Measurements from ENCODE around the gene ACP3.
"Not testable (repeated sequence)": the region's sequence is repeated elsewhere in the genome, so short reads cannot be mapped to it uniquely, and the experiment has no call there.

The ACP3 gene

GRCh38 chr3:132351222-132351806 lies 34.1 kb downstream of the ACP3 start:
- DNase-seq (ENCODE audit: low read depth, low spot score), result no peak
- H3K4me3 ChIP-seq (ENCODE audit: low read length), result no peak overlapping the region

DNA sequence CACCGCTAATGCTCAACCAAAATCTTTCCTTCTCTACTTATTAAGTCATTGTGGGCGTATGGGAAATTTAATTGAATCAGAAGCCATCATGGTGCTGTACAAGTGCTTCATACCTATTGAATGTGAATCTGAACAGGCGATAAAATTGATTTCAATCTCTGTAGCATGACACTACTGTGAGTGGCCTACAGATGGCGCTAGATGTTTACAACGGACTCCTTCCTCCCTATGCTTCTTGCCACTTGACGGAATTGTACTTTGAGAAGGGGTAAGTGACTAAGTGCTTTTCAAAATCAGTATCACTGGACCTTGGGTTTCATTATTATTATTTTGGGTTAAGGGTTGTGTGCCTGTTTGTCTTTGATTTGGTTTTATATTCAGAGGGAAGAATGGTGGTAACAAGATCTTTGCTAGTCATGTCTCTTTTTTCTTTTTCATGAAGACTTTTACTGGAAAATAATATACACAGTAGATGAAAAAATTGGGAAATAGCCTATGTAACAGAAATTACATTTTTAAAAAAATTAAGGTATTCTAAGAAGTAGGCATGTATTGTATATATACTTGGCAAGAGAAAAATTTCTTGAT lies 35.4 kb downstream of the ACP3 start:
- H3K4me3 ChIP-seq (ENCODE audit: low read length), result no peak overlapping the region
- peak; percentile 54 for DNase-seq (ENCODE audit: low read depth, low spot score)

- no peak for DNase-seq (ENCODE audit: low read depth, low spot score)
- no peak overlapping the region for H3K4me3 ChIP-seq (ENCODE audit: low read length)
Measured at GRCh38 chr3:132354916-132355702, 37.9 kb downstream of the ACP3 start.

- no peak overlapping the region for H3K4me3 ChIP-seq (ENCODE audit: low read length)
Measured at GRCh38 chr3:132356568-132356967, 39.4 kb downstream of the ACP3 start.

DNA sequence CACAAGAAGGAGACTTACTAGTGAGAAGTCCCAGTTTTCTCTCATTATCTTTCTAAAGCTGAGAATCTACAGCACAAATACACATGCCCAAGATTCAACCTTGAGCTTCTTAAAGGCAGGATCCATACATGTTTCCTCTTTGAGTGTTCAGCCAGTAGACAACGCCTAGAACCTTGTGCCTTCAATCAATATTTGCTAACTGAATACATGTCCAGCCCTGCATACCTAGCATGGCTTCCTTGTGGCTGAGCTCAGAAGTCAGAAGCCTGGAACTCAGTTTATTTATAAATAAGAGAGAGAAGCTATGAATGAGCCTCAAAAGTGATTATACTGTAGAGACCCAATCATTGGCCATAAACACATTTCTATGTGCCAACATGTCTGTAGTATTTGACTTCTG lies 43.5 kb downstream of the ACP3 start:
- H3K4me3 ChIP-seq (ENCODE audit: low read length), result no peak overlapping the region

More at GRCh38 chr3:132356568-132356967, 39.4 kb downstream of the ACP3 start:
- DNase-seq (ENCODE audit: low read depth, low spot score), result no peak

GRCh38 chr3:132362329-132362728 lies 45.1 kb downstream of the ACP3 start:
- no peak for DNase-seq (ENCODE audit: low read depth, low spot score)
- H3K4me3 ChIP-seq (ENCODE audit: low read length), result no peak overlapping the region

More for the DNA sequence above, 43.5 kb downstream of the ACP3 start:
- DNase-seq (ENCODE audit: low read depth, low spot score), result no peak

- H3K4me3 ChIP-seq (ENCODE audit: low read length), result no peak overlapping the region
- no peak for DNase-seq (ENCODE audit: low read depth, low spot score)
Measured at GRCh38 chr3:132368515-132368914, 51.3 kb downstream of the ACP3 start.

DNA sequence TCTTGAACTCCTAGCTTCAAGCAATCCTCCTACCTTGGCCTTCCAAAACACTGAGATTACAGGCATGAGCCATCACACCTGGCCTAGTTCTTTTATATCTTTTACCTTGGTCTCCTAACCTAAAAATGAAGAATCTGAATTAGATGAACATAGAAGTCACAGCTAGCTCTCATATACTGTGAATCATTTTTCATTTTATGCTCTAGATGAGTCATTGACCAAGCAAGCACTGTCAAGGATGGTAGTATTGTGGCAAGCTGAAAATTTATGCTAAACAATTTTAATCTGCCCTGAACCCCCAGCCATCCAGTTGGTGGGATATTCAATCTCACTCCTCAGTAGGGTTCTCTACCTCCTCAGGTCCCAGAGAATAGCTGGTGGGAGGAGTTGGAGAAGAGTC lies 51.8 kb downstream of the ACP3 start:
- no peak for DNase-seq (ENCODE audit: low read depth, low spot score)
- no peak overlapping the region for H3K4me3 ChIP-seq (ENCODE audit: low read length)

DNA sequence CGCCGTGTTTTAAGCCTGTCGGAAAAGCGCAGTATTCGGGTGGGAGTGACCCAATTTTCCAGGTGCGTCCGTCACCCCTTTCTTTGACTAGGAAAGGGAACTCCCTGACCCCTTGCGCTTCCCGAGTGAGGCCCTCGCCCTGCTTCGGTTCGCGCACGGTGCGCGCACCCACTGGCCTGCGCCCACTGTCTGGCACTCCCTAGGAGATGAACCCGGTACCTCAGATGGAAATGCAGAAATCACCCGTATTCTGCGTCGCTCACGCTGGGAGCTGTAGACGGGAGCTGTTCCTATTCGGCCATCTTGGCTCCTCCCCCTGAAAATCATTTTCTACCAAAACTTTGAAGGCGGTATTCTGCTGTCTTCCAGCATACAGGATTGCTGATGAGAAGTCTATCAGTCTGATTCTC lies 59.7 kb downstream of the ACP3 start:
- DNase-seq (ENCODE audit: low read depth, low spot score); H3K4me3 ChIP-seq (ENCODE audit: low read length): not testable (repeated sequence)

DNA sequence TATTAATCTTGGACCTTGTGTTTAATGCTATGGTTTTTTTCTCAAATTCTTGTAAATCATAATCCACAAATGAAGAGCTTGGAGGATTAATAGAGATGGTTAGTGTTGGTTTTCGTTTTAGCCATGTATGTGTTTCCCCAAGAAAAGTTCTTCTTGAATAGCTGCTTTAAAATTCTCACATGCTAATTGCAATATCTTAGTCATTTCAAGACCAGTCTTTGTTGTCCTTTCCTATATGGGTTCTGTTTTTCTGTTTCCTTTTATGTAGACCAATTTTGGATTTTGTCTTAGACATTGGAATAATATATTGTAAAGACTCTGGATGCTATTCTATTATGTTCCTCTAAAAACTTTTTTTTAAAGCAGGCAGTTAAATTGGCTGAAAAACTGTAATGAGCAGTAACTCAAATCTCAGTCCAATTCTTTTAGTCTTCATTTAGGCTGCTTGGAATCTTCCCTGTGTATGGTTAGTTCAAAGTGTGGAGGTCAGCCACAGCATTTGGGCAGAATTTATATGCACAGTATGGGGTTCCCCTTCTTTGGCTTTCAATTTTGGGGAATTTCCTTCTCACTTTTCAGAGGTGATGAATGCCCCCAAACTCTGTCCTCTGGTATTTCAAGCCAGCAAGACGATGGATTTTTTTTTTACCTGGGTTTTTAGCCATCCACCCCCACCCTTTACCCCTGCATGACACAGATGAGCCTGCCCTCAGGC lies 61.0 kb downstream of the ACP3 start:
- no peak for DNase-seq (ENCODE audit: low read depth, low spot score)
- H3K4me3 ChIP-seq (ENCODE audit: low read length), result no peak overlapping the region

GRCh38 chr3:132378846-132379245 lies 61.6 kb downstream of the ACP3 start:
- DNase-seq (ENCODE audit: low read depth, low spot score), result no peak
- no peak overlapping the region for H3K4me3 ChIP-seq (ENCODE audit: low read length)

DNA sequence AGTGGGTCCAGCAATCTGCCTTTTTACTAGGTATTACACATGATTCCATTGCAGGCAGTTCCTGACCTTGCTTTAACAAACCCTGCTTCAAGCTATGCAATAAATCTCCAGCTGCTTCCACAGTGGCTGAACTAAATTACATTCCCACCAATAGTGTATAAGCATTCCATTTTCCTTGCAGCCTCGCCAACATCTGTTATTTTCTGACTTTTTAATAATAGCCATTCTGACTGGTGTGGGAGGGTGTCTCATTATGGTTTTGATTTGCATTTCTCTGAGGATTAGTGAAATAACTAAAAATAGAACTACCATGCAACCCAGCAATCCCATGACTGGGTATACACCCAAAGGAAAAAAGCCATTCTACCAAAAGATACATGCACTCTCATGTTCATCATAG lies 63.7 kb downstream of the ACP3 start:
- DNase-seq (ENCODE audit: low read depth, low spot score), result no peak
- H3K4me3 ChIP-seq (ENCODE audit: low read length), result no peak overlapping the region

- DNase-seq (ENCODE audit: low read depth, low spot score), result no peak
- no peak overlapping the region for H3K4me3 ChIP-seq (ENCODE audit: low read length)
Measured at GRCh38 chr3:132381348-132381944, 64.2 kb downstream of the ACP3 start.

- H3K4me3 ChIP-seq (ENCODE audit: low read length), result no peak overlapping the region
- no peak for DNase-seq (ENCODE audit: low read depth, low spot score)
Measured at GRCh38 chr3:132382267-132382666, 65.1 kb downstream of the ACP3 start.

GRCh38 chr3:132382688-132383194 lies 65.5 kb downstream of the ACP3 start:
- DNase-seq (ENCODE audit: low read depth, low spot score), result no peak
- H3K4me3 ChIP-seq (ENCODE audit: low read length), result no peak overlapping the region

GRCh38 chr3:132386259-132386658 lies 69.1 kb downstream of the ACP3 start:
- no peak for DNase-seq (ENCODE audit: low read depth, low spot score)
- H3K4me3 ChIP-seq (ENCODE audit: low read length), result no peak overlapping the region

DNA sequence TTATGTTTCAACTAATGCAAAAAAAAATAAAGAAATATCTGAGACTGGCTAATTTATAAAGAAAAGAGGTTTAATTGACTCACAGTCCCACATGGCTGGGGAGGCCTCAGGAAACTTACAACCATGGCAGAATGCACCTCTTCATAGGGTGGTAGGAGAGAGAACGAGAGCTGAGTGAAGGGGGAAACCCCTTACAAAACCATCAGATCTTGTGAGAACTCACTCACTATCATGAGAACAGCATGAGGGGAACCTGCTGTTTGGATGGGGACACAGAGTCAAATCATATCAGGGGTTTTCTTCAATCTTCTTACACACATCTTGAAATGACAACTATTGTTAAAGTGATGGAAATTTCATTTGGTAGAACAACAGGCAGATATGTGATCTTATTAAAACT lies 75.5 kb downstream of the ACP3 start:
- not testable (repeated sequence) for DNase-seq (ENCODE audit: low read depth, low spot score); H3K4me3 ChIP-seq (ENCODE audit: low read length)

DNA sequence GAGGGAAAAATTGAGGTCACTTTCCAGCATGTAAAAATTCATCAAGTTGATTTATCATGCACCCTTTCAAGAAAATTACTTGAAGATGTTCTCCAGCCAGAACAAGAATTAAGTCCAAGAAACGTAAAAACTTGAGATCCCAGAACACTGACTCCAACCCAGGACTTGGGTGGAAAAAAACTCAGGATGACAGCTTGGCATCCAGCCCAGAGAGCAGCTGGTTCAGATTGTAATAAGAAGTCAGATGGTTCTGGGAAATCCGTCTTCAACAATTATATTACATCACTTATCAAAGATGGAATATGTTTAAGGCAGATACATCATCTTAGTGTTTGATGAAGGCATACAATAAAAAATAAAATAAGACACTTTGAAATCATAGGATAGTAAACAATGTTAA lies 77.1 kb downstream of the ACP3 start:
- no peak for DNase-seq (ENCODE audit: low read depth, low spot score)

GRCh38 chr3:132395126-132395525 lies 77.9 kb downstream of the ACP3 start:
- no peak overlapping the region for H3K4me3 ChIP-seq (ENCODE audit: low read length)
- no peak for DNase-seq (ENCODE audit: low read depth, low spot score)

More for the DNA sequence above, 77.1 kb downstream of the ACP3 start:
- no peak overlapping the region for H3K4me3 ChIP-seq (ENCODE audit: low read length)
